ENCODE results near the gene CYP3A7. TPM values are rescaled to one million over a fixed set of nuclear protein-coding genes. Genes with fewer than 3 reads are reported as not detected.

CYP3A7 gene
- total and polyA plus RNA-seq, 9 of the 15 experiments (the other 6 are each of a cell fraction or from before 2014, with no cell fraction given), result 0.20 TPM; not detected in 8

DNA sequence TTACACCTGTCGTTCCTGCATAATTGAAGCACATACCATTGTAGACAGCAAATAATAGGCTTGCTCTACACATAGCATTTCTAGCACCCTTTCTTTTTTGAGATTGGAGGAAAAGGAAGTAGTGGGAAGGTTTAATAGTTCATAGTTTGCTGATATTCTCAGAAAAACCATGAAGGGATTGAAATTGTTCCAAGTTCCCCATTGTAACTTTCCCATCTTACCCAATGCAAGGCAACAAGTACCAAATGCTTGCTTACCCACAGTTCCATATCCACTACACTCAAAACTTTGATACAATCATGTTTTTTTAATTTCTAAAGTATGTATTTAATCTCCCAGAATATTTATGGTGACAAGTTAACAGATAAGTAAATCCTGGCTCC lies 69.0 kb downstream of the CYP3A7 start:
- CTCF ChIA-PET (ENCODE audit: low intra/inter-chr PET ratio), result no interaction called here
- Histone ChIP-seq H3K79me2 (ENCODE audit: control insufficient read depth, insufficient read depth, low read length) (no peaks in the 10 kb centered on the region), H4K20me1 (replicated peaks; ENCODE audit: control insufficient read depth, insufficient read depth, low read length) (no peaks in the 10 kb centered on the region), H3K4me1 (replicated peaks in 1 of 2; ENCODE audit: control insufficient read depth in 2 of 2, insufficient read depth in 2 of 2, low read length in 2 of 2) (peaks cover 11 to 34% of the 10 kb centered on the region in 2 experiments; a peak in 4 of 5 replicates), H3K9me3 (replicated peaks; ENCODE audit: control insufficient read depth, insufficient read depth, low read depth, low read length) (no peaks in the 10 kb centered on the region), H3K36me3 (ENCODE audit: control insufficient read depth, insufficient read depth, low read length) (no peaks in the 10 kb centered on the region; the same call in 2 of the 3 replicates), H3K9me1 (ENCODE audit: control insufficient read depth, insufficient read depth, low read length) (peaks cover 4% of the 10 kb centered on the region), H2AFZ (ENCODE audit: low read depth, low read length) (no peak overlapping the region), H3K4me3 (no peak overlapping the region), H3K27me3 (ENCODE audit: control insufficient read depth in 2 of 2, insufficient read depth in 2 of 2, low read length in 2 of 2) (no peaks in the 10 kb centered on the region), H3K9ac (ENCODE audit: insufficient read depth in 1 of 2, low read depth in 2 of 2, low read length in 2 of 2) (no peak overlapping the region; a peak in 1 of 4 replicates), H3K4me2 (ENCODE audit: insufficient read depth, low read length) (peak overlapping the region; percentile 36; the same call in 1 of the 2 replicates), H3K27ac (ENCODE audit: extremely low read depth, low read depth, low read length) (peak overlapping the region; percentile 22; the same call in 1 of the 3 replicates)
- 0% methylated on average over 1 of the region's 1 CpG for WGBS (ENCODE audit: insufficient coverage, low coverage, missing lambda C conversion rate)
- intact Hi-C loops (cut with micrococcal nuclease) (no loop called here), in situ Hi-C loops (cut with MboI) (no loop called here)
- POLR2A ChIA-PET, result interaction anchor here (1.0 to 2.5 kb wide), 4 partner anchors 9 to 167 kb away, joined by 3 to 12 read pairs (median 5); partner anchors contain the start of gene CYP3A5
- BruUV-seq (replicated peaks), result no TSS peak
- TF ChIP-seq, protein P1, sequence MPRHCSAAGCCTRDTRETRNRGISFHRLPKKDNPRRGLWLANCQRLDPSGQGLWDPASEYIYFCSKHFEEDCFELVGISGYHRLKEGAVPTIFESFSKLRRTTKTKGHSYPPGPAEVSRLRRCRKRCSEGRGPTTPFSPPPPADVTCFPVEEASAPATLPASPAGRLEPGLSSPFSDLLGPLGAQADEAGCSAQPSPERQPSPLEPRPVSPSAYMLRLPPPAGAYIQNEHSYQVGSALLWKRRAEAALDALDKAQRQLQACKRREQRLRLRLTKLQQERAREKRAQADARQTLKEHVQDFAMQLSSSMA (CRISPR knock-in tag; IDR thresholded peaks at IDR 0.05), result no peak
- no peak for TF ChIP-seq POLR2G (IDR thresholded peaks at IDR 0.05; ENCODE audit: low read depth, low read length)
- no peak for TF ChIP-seq ELF1 (tag; IDR thresholded peaks at IDR 0.05)
- TF ChIP-seq NRF1 (conservative IDR thresholded peaks at IDR 0.05 in 1 of 2, IDR thresholded peaks at IDR 0.05 in 1 of 2), result no peak
- TF ChIP-seq, protein P2, sequence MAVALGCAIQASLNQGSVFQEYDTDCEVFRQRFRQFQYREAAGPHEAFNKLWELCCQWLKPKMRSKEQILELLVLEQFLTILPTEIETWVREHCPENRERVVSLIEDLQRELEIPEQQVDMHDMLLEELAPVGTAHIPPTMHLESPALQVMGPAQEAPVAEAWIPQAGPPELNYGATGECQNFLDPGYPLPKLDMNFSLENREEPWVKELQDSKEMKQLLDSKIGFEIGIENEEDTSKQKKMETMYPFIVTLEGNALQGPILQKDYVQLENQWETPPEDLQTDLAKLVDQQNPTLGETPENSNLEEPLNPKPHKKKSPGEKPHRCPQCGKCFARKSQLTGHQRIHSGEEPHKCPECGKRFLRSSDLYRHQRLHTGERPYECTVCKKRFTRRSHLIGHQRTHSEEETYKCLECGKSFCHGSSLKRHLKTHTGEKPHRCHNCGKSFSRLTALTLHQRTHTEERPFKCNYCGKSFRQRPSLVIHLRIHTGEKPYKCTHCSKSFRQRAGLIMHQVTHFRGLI (CRISPR knock-in tag; IDR thresholded peaks at IDR 0.05), result 0 out of 2 replicates have a peak, but pooled peaks have one; percentile 9
- TF ChIP-seq, protein P3, sequence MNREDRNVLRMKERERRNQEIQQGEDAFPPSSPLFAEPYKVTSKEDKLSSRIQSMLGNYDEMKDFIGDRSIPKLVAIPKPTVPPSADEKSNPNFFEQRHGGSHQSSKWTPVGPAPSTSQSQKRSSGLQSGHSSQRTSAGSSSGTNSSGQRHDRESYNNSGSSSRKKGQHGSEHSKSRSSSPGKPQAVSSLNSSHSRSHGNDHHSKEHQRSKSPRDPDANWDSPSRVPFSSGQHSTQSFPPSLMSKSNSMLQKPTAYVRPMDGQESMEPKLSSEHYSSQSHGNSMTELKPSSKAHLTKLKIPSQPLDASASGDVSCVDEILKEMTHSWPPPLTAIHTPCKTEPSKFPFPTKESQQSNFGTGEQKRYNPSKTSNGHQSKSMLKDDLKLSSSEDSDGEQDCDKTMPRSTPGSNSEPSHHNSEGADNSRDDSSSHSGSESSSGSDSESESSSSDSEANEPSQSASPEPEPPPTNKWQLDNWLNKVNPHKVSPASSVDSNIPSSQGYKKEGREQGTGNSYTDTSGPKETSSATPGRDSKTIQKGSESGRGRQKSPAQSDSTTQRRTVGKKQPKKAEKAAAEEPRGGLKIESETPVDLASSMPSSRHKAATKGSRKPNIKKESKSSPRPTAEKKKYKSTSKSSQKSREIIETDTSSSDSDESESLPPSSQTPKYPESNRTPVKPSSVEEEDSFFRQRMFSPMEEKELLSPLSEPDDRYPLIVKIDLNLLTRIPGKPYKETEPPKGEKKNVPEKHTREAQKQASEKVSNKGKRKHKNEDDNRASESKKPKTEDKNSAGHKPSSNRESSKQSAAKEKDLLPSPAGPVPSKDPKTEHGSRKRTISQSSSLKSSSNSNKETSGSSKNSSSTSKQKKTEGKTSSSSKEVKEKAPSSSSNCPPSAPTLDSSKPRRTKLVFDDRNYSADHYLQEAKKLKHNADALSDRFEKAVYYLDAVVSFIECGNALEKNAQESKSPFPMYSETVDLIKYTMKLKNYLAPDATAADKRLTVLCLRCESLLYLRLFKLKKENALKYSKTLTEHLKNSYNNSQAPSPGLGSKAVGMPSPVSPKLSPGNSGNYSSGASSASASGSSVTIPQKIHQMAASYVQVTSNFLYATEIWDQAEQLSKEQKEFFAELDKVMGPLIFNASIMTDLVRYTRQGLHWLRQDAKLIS (CRISPR knock-in tag; IDR thresholded peaks at IDR 0.05), result 0 out of 2 replicates have a peak, but pooled peaks have one; percentile 45
- no peak for DNase-seq (ENCODE audit: extremely low read depth in 1 of 4, low spot score in 3 of 4)
- no peak for FAIRE-seq
- no peak; the same call in 2 of the 3 replicates for ATAC-seq
